Measurements from ENCODE around the gene ZNF343.
A peak's percentile ranks its signal among the peaks of the same experiment; 100 is the strongest.
"Not testable (repeated sequence)": the region's sequence is repeated elsewhere in the genome, so short reads cannot be mapped to it uniquely, and the experiment has no call there.

ZNF343 gene

DNA sequence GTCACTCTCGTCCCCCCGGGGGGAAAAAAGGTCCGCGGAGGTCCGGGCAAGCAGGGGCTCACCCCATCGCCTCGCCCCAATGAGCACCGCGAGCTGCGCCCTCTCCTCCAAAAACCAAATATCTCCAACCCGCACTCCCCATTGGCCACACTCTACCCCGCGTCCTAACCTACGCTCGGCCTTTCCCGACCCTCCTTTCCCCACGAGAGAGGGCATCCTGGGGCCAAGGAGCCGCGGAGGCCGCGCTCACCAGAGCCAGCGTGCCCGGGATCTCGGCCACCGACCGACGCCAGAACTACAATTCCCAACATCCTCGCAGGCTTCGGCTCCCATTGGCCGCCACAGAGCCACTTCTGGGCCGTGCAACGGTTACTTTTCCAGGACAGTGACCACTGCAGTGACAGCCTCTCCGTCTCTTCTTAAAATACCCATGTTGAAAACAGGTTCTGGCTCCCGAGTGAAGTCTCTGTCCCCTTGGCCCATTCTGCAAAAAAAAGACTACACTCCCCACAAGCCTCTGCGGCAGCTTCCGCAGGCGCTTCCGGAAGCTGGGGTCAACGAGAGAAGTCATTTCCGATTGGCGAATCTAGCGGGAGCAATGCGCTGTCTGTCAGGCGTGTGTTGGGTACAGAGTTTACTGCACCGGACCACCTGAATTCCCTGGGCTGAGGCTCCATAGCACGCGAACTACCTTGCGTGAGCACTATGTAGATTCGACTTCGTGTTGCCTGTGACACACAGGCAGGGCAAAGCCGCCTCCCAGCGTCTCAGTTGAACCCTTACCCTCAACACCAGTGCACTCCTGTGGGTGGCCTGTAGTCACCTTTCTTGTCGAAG lies at the start of gene ZNF343:
Gene ZNF343 (minus strand): TSS at position 285 of the 837 bp plus-strand sequence. CDS start 15,020 bp downstream, outside the sequence.
- DNase-seq (ENCODE audit: low read depth in 2 of 2), result peak; percentile 60 to 62

DNA sequence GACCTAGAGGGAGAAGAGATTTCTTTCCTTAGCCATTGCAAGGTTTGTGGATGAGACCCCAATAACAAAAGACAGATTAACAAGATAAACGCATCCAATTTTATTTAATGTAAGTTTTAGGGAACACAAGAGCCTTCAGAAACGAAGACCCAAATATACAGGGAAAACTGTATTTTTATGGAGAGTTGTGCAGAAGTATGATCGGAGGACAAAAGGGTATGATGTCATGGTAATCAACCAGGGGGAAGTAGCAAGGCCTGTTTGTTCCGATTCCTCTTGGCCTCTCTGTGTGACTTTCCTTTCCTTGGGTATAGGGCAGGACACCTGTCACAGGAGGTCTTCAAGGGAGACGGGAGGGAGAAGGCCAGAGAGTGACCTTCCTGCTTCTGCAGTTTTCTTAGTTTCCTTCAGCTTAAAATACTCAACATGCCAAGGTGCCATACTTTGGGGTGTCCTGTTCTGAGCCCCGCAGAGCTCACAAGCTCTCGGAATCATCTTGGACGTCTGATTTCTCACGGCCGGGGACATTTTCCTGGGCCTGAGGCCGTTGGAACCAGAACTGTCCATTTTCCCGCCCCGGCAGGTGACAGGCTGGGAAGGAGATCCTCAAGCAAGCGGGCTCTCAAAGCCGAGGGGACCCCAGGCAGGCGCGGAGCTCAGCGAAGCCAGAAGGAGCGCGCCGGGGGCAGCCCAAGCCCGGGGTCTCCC lies 49.3 kb upstream of the ZNF343 start:
- DNase-seq (ENCODE audit: low read depth in 2 of 2), result no peak

DNA sequence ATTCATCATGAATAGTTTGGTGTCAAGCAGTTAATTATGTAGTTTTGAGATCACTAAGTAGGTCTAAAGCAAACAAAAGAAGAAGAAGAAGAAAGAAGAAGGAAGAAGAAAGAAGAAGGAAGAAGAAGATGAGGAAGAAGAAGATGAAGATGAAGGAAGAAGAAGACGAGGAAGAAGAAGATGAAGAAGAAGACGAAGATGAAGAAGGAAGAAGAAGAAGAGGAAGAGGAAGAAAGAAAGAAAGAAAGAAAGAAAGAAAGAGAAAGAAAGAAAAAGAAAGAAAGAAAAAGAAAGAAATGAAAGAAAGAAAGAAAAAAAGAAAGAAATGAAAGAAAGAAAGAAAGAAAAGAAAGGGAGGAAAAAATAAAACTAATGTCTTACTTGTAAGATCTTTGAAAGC lies 36.9 kb upstream of the ZNF343 start:
- no peak for DNase-seq (ENCODE audit: low read depth in 2 of 2)

DNA sequence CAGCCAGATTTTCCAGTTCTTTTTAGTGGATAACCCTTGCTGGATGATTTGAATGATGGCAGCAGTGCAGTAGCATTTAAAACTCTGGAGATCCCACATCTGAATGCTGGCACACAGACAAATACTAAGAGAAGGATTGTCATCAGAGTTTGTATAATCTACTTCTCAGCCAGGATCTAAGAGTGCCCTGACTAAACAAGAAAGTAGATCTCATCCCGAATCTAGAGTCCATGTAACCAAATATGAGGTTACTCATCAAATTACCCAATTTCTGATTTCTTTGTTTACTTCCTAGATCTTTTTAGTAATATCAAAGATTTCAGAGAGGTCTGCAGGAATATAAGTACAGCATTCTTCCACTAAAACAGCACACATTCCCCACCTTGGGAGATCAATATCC lies 35.5 kb upstream of the ZNF343 start:
- DNase-seq (ENCODE audit: low read depth in 2 of 2), result no peak

DNA sequence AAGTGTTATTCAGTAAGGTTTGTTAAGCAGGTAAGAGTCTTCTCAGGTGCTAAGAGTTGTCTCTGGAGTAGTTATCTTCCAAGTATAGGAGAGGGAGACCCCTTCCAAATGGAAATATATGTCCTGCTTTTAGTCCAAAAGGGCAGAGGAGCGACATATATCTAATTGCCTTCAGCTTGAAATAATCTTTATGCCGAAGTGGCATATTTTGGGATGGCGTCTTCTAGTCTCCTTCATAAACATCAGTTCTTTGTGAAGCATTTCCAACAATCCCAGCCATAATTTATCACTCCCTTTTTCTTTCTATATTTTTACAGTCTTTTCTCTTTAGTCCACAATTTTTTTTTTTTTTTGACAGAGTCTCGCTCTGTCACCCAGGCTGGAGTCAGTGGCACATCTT lies 33.6 kb upstream of the ZNF343 start:
- no peak for DNase-seq (ENCODE audit: low read depth in 2 of 2)

DNA sequence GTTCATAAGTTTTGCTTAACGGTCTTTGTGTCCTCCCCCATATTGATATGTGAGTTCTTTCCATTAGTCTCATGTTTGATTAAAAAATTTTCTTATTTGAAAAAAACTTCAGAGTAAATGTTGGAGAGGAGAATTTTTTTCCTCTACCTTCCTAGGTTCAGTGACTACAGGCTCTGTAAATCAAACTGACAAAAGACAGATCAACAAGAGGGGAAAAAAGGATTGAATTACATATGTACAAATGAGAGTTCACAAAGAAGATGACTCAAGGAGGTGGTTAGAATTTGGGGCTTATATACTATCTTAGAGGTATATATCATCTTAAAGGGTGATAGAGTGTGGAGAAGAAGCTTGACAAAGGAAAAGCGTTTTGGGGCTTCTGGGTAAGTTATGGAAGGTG lies 33.2 kb upstream of the ZNF343 start:
- no peak for DNase-seq (ENCODE audit: low read depth in 2 of 2)

DNA sequence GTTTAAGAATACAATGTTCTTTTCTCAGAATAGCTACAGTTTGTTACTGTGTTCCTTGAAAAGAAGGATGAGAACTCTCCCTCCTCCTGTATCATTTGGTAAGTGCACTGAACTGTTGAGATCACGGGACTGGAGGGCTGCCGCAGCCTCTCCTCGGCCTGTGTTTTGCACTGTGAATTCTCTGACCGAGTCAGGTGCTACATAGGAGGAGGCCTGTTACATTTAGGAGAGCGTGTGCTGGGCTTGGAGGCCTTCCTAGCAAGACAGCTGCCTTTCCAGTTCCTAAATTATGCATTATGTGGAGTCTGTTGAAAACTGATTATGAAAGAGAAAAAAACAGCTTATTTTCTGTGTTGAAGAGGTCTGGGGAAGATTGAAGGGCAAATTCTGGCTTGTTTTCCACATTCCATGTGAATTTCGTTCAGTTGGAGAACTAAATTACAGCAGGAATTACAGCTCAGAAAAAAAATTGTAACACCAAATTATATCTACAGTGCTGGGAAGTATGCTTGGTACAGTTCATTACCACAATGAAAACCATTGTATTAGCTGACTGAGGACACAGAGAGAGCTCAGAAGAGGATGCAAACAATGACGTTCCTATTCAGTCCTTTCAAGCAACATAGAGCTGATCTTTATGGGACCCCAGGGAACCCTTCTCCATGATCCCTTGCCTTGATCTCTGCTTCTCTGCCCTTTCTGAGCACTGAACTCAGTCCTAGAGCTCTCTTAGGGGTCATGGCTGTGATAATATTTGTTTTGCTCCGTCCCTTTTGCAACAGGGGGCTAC lies 30.4 kb upstream of the ZNF343 start:
- DNase-seq (ENCODE audit: low read depth in 2 of 2), result no peak

DNA sequence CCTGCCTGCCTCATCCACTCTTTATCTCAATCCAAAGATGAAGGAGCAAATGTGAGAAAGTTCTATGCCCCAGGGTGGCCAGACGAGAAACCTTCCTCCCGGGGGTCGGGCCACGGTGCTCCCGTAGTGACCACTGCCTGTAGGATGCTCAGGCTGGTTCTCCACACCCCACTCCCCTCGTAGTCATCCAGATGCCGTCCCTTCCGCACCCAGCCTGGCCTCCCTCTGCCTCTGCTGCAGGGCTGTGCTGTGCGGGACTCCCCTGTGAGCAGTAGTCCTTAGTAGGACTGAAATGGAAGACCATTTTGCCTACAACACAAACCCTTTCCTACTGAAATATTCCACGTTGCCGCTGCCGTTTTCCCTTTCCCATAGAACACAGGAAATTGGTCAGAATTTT lies 29.6 kb upstream of the ZNF343 start:
- DNase-seq (ENCODE audit: low read depth in 2 of 2), result no peak

DNA sequence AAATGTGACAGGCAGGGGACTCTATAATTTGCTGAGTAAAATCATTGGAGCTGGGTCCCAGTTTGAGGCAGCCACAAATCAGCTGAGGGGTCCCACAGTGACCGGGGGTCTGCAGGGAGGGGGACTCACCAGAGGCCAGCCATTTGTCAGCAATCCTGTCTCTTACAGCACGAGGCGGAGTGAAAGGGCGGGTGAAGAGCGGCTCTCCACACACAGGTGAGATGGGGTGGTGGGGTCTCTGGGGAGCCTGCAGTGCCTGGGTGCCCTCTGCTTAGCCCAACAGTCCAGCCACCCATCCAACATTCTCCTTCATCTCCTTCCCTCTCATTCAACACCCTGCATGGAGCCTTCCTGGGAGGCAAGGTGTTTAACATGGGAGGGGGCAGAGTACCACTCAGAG lies 28.4 kb upstream of the ZNF343 start:
- DNase-seq (ENCODE audit: low read depth in 2 of 2), result no peak

DNA sequence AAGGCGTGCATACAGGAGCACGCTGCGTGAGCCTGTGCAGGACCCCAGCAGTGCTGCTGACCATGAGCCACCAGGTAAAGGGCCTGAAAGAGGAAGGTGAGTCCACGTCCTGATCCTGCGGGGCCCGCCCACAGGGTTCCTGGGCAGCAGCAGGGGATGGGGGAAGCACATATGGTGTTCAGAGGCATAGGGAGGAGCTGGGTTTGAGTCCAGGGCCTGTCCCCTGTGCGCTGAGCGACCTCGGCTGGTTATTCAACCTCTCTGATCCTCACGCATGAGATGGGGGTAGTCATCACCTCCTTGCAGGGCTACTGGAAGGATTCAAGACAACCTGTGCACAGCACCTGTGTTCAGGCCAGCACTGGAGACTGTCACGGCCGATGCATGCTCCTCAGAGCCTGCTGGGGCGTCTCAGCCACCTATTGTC lies 27.9 kb upstream of the ZNF343 start, which contains the start of gene TMC2:
Gene TMC2 (plus strand): TSS at position 14 of the 427 bp plus-strand sequence. CDS start 49 bp downstream, at position 63.
- no peak for DNase-seq (ENCODE audit: low read depth in 2 of 2)

DNA sequence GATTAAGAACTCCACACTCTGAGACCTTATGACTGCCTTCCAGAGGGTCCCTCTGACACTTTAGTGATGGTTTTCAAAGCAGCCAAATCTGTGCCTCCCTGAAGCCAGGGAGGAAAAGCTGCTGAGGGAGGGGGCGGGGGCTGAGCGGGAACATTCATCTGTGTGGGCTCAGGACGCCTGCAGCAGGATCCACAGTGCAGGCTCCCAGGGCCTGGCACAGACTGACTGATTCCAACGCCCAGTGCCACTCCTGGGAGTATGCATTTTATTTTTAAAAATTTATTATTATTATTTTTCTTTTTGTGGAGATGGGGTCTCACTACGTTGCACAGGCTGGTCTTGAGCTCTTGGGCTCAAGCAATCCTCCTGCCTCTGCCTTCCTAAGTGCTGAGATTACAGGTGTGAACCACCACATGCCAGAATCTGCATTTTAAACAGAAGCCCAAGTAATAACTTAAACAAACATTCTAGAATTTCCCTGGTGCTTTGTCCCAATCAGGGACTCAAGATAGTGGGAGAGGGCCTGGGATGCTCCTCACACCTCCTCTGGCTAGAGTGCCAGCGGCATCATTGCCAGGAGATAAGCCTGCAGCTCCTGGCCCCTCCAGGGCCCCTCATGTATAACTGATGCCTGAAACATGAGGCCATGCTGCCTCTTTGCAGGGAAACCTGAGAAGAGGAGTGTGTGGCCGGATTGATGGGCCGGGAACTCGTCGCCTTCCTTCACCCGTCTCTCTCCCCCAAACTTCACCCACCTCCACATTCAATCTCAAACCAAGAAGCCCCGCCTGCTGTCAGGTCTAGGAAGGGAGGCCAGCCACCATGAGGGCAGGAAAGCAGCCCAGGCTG lies 27.2 kb upstream of the ZNF343 start:
- no peak for DNase-seq (ENCODE audit: low read depth in 2 of 2)

DNA sequence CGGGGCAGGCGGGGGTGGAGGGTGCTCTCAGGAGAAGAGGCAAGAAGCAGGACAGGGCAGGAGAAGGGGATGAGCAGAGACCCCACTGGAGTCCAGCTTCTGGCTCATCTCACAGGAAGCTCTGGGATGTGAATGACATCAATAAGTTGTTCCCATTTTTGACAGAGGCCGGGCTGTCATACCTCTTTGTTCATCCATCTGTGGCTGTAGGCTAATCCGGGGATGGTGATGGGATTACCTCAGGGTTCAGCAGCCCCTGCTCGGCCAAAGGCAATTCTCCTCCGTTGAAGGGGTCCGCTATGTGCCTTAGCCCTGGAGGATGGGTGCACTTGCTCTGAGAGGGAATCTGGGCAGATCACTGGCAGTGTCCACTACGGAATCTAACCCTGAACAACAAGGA lies 24.4 kb upstream of the ZNF343 start:
- DNase-seq (ENCODE audit: low read depth in 2 of 2), result no peak

DNA sequence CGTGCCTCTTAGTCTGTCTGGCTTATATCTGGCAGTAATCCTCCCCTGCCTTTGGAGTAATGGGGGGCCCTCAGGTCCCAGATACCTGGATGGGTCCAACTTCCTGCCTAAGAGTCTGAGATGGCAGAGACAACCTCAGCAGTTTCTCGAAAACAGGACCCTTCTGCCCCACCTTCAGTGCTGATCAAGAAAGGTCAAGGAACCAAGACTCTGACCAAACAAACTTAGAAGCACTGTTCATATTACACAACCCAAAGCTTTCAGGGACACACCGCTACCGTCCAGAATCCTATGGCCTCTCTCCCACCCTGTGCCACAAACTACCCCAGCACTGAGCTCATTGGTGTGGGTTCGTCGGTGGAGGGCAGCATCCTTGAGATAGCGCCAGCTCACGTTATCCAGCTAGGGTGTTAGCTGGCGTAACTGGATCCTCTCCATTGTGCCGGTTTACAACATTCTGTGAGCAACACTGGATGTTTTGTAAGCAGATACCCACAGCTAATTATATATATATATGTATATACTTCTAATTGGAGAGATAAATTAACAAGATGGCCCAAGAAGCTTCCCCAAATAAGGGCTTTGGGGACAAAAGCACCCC lies 20.1 kb upstream of the ZNF343 start:
- no peak for DNase-seq (ENCODE audit: low read depth in 2 of 2)

DNA sequence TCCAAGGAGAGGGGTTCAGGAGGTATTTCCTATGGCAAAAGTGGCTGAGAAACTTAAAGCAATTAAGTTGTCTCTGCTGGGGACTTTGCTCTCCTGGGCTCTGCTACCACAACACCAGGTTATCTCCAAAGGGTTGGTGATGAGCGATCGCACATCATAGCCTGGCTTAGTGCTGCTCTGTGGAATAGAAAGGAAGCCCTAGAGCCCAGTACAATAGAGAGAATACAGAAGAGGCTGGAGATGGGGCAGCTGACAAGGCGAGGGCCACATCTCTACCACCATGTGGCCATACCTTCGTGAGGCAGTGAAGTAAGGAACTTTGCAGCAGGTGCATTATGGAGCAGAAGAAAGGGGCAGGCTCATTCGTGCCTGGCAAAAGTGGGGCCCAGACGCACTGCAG lies 19.0 kb upstream of the ZNF343 start:
- no peak for DNase-seq (ENCODE audit: low read depth in 2 of 2)

DNA sequence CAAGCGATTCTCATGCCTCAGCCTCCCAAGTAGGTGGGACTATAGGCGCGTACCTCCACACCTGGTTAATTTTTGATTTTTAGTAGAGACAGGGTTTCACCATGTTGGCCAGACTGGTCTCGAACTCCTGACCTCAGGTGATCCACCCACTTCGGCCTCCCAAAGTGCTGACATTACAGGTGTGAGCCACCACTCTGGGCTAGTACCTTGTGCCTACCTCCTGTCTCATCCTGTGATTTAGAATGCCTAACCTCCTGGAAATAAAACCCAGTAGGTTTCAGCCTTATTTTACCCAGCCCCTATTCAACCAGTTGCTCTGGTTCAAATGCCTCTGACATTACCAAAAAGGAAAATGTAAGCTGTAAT lies 17.5 kb upstream of the ZNF343 start:
- DNase-seq (ENCODE audit: low read depth in 2 of 2), result not testable (repeated sequence)

DNA sequence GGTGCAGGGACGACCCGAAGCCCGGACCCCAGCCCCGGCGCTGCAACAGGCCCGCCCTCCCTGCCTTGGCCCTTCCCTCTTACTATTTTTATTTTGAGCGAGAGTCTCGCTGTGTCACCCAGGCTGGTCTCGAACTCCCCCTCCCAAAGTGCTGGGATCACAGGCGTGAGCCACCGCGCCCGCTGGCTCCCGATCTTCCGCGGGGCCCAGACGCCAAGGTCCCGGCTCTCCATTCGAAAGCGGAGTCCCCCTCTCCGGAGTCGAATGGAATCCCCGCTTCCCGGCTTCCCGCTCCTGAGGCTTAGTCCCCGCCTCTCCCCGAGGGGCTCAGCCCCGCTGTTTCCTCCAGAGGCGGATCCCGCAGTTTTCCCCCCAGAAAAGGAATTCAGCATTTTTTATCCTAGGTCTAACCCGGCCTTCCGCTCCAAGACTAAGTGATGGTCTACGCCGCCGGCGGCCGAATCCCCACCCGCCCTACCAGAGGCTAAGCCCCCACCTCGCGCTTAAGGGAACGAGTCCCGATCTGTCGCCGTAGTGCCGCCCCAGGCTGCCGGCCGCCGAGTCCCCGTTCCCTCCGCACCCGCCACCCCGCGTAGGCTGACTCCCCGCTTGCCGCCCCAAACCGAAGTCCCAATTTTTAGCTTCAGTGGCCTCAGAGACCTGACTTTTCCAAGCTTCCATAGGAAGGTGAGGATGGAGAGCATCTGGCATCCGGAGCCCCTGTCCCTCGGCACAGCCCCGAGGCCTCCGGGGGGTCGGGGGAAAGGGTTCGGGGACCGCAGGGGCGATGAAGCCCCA lies 16.2 kb upstream of the ZNF343 start:
- peak in 1 of 2 donors; percentile 19 for DNase-seq (ENCODE audit: low read depth in 2 of 2)

DNA sequence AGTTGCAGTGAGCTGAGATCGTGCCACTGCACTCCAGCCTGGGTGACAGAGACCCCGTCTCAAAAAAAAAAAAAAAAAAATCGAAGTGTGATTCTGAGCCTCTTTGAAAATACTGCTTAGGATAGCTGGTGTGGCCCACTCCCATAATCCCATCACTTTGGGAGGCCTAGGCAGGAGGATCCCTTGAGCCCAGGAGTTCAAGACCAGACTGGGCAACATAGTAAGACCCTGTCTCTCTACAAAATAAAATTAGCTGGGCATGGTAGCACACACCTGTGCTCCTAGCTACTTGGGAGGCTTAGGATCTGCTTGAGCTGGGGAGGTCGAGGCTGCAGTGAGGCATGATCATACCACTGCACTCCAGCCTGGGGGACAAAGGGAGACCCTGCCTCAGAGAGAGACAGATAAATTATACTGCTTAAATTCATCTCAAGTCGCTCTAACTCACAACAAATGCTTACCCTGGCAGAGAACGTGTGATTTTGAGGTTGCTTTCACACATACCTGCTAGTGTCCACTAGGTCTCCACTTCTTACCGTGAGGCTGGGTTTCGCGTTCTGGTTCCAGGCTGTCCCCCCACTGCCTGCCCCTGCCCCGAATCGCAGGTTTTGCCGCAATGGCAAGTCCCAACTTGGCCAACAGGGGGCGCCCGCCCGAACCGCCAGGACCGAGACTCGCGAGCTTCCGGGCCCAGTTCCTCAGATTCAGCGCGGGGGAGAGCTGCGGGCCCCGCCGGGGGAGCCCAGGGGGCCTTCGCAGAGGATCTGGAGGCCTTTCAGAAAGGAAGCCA lies 15.4 kb upstream of the ZNF343 start:
- peak; percentile 91 to 93 for DNase-seq (ENCODE audit: low read depth in 2 of 2)

DNA sequence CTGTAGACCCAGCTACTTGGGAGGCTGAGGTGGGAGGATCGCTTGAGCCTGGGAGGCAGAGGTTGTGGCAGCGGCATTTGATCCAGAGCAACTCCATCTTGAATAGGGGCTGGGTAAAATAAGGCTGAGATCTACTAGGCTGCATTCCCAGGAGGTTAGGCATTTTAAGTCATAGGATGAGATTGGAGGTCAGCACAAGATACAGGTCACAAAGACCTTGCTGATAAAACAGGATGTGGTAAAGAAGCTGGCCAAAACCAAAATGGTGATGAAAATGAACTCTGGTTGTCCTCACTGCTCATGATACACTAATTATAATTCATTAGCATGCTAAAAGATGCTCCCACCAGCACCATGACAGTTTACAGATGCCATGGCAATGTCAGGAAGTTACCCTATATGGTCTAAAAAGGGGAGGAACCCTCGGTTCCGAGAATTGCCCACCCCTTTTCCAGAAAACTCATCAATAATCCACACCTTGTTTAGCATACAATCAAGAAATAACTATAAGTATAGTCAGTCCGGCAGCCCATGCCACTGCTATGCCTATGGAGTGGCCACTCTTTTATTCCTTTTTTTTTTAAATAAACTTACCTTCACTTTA lies 14.2 kb upstream of the ZNF343 start:
- DNase-seq (ENCODE audit: low read depth in 2 of 2), result not testable (repeated sequence)
